Adrenal gland (tissue), 12 donors: Measurements from ENCODE around the gene ZNF644. TPM values are rescaled to one million over a fixed set of nuclear protein-coding genes. Genes with fewer than 3 reads are reported as not detected.

ENCODE experiments used
- DNase-seq, 7 donors: peaks; one replicate each; pipeline ENCODE4 v3.0.0-alpha.2; 2019 to 2020
- H3K27ac ChIP-seq, 5 donors: fragments of 200-600 bp; sonication (generic) in 4 of 5; 1 replicate in 3 of 5; 2 replicates in 2 of 5; pipeline versions ENCODE4 v1.5.1 to v1.8.0; 2016 to 2020; ENCODE audit warnings: mild to moderate bottlenecking in 1 of 5
- H3K27me3 ChIP-seq: fragments of 200-600 bp; 2 replicates; pipeline ENCODE4 v1.8.0; 2021
- H3K36me3 ChIP-seq, 2 donors: fragments of 200-600 bp; replicated peaks in 1 of 2; 1 replicate in 1 of 2; 2 replicates in 1 of 2; pipeline versions ENCODE4 v1.5.1 to v1.8.0; 2018 to 2022
- H3K4me1 ChIP-seq, 2 donors: fragments of 200-600 bp; replicated peaks in 1 of 2; 1 replicate in 1 of 2; 2 replicates in 1 of 2; pipeline versions ENCODE4 v1.5.1 to v1.8.0; 2018 to 2021
- H3K4me3 ChIP-seq, 4 donors: fragments of 200-600 bp; sonication (generic) in 3 of 4; one replicate each; pipeline ENCODE4 v1.5.1; 2016 to 2018
- H3K9me3 ChIP-seq, 3 donors: fragments of 200-600 bp; sonication (generic) in 1 of 3; replicated peaks in 1 of 3; 1 replicate in 2 of 3; 2 replicates in 1 of 3; pipeline versions ENCODE4 v1.5.1 to v1.8.0; 2016 to 2021
- POLR2A ChIP-seq, 2 donors: fragments of 450-650 bp; IDR thresholded peaks; one replicate each; pipeline ENCODE4 v1.6.1; 2017; ENCODE audit warnings: antibody characterized with exemption in 2 of 2, mild to moderate bottlenecking in 2 of 2, moderate library complexity in 1 of 2
- WGBS, 4 donors: extraction: QIAGEN DNeasy Blood & Tissue Kit in 2 of 4; methylation state at CpG; one replicate each; pipeline versions ENCODE4 v1.1.5 to v1.1.7; 2013 to 2017; 5-methylcytosine and 5-hydroxymethylcytosine counted together
- intact Hi-C, 2 donors: fragments of 100-400 bp; cut with DNase I; formaldehyde crosslinking; loops; one replicate each; pipeline versions ENCODE4 v1.14.1 to v1.15.0; 2022 to 2023
- polyA plus RNA-seq, 3 donors: library from polyadenylated mRNA; stranded (reverse); fragments of 200-250 nt in 2 of 3; fragments of 350-450 nt in 1 of 3; fragmentation: Illumina TruSeq in 1 of 3; extraction: RNeasy Lipid Tissue Mini Kit (QIAGEN cat#74804) in 1 of 3; gene quantifications; one replicate each; pipeline ENCODE4 v1.2.3, GENCODE V29; 2013 to 2014
- total RNA-seq, 9 donors: library from RNA; depleted of rRNA in 4 of 9; stranded (reverse); fragments of >200 nt in 4 of 9; fragments of 120-200 nt in 1 of 9; fragmentation: NEBNext Ultra II Directional in 1 of 9; extraction: Animal tissue kit (Norgen Biotek cat#: 25700) in 1 of 9; gene quantifications; one replicate each; pipeline versions ENCODE4 v1.1.0 to v1.2.4, GENCODE V29; 2013 to 2023
- TF ChIP-seq, protein P1 (sequence below), 6 experiments: fragments of 450-650 bp in 4 of 6; fragments of 200-600 bp in 2 of 6; sonication (generic) in 1 of 6; IDR thresholded peaks; 1 replicate in 5 of 6; 2 replicates in 1 of 6; pipeline versions ENCODE4 v1.5.1 to v1.8.0; 2016 to 2021; ENCODE audit warnings: antibody characterized with exemption in 6 of 6, mild to moderate bottlenecking in 2 of 6, moderate library complexity in 1 of 6
- donor health status: healthy with polysubstance abuse.
- donor health status: Bipolar disorder and iron deficiency.
- donor health status: DM: yes; HTN: yes; CAD: no.
- donor health status: DM: no; HTN: no; CAD: no.
- donor health status: DM: no; HTN: no; CAD: no.
- donor health status: DM: yes; HTN: yes; CAD: no.

Gene ZNF644
- total and polyA plus RNA-seq, 12 donors, result 15.7 to 60.2 (median 33.3) TPM

DNA sequence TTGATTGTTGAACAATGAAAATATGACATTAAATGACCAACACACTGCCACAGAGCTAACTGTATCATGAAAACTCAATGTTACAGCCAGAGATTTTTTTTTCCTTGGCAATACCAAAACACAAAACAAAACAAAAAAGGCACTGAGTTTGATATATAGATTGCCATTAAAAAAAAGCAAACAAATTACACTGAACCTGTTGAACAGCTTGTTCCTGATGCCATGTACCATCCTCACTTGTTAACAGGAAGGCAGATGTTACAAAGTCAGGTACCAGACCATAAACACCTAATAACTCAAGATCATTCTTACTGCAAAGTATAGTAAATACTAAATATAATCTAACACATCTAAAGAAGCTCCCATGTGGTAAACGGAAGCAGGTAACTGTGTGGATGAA lies 75.2 kb downstream of the ZNF644 start:
- Histone ChIP-seq H3K36me3 (no peaks in the 10 kb centered on the region), H3K27ac (no peak overlapping the region), H3K27me3 (no peaks in the 10 kb centered on the region), H3K9me3 (no peaks in the 10 kb centered on the region), H3K4me1 (peaks cover 0 to 30% of the 10 kb centered on the region in 2 donors), H3K4me3 (no peak overlapping the region)
- 84 to 96% (median 95%) methylated on average over 1 of the region's 1 CpG for WGBS, 4 donors
- intact Hi-C loops, result no loop called here
- no peak for DNase-seq
- TF ChIP-seq POLR2A (IDR thresholded peaks at IDR 0.05), result no peak
- TF ChIP-seq, protein P1, sequence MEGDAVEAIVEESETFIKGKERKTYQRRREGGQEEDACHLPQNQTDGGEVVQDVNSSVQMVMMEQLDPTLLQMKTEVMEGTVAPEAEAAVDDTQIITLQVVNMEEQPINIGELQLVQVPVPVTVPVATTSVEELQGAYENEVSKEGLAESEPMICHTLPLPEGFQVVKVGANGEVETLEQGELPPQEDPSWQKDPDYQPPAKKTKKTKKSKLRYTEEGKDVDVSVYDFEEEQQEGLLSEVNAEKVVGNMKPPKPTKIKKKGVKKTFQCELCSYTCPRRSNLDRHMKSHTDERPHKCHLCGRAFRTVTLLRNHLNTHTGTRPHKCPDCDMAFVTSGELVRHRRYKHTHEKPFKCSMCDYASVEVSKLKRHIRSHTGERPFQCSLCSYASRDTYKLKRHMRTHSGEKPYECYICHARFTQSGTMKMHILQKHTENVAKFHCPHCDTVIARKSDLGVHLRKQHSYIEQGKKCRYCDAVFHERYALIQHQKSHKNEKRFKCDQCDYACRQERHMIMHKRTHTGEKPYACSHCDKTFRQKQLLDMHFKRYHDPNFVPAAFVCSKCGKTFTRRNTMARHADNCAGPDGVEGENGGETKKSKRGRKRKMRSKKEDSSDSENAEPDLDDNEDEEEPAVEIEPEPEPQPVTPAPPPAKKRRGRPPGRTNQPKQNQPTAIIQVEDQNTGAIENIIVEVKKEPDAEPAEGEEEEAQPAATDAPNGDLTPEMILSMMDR (IDR thresholded peaks at IDR 0.05), result no peak

DNA sequence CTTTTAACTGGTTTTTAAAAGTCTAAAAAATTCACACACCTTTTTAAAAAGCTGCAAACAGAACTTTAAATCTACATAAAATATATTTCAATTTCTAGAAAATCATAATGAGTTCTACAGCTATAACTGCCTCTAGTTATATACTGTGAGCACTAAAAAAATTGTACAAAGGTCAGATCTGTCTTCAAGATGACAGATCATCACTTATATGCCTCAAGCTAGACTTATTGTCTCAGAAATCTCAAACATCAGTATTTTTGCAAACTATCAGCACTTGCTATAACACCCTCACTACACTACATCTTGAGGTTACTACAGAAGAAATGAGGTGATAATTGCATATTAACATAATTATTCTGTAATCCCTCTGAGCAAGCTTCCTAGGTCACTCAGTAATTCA lies 76.5 kb downstream of the ZNF644 start:
- Histone ChIP-seq H3K4me1 (peaks cover 0 to 18% of the 10 kb centered on the region in 2 donors), H3K4me3 (no peak overlapping the region), H3K27me3 (no peaks in the 10 kb centered on the region), H3K27ac (no peak overlapping the region), H3K36me3 (no peaks in the 10 kb centered on the region), H3K9me3 (no peaks in the 10 kb centered on the region)
- no peak for DNase-seq
- intact Hi-C loops, result no loop called here
- TF ChIP-seq, protein P1 (IDR thresholded peaks at IDR 0.05), result no peak

DNA sequence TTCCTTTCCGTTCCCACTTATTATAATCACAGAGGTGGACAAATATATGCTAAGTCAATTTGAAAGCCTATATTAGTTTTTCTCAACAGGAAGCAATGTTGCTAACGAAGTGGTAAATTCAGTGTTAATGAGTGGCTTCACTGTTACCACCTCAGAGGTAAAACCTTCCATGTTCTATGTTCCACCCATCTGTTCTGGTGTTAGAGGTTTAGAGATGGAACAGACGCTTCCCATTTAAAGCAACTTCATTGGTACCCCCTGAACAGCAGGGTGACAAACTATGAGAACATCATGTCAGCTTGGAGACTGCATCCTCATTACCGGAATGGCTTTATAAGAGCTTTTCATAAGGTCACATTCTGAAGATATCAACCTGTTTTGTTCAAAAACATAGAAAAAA lies 77.9 kb downstream of the ZNF644 start:
- WGBS, 4 donors, result 87 to 97% (median 96%) methylated on average over 4 of the region's 4 CpGs
- H3K36me3 ChIP-seq, result no peaks in the 10 kb centered on the region

DNA sequence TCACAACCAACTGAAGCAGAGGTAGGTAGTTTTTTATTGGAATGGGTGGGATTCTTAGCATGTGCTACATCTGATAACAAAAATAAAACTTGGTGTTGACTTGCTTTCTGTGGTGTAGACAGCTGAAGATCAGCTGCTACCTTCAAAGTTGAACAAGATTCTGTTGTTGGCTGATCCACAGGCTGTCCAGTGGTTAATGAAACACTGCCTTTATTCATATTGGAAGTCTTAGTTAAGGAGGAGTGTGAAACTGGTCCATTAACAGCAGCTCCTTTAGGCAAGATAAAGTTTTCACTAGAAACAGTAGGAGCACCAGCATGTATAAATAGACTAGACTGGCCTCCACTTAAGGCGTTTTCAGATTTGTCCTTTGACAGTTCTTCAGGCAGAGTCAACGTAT lies 81.1 kb downstream of the ZNF644 start:
- Histone ChIP-seq H3K27me3 (no peaks in the 10 kb centered on the region), H3K27ac (no peak overlapping the region), H3K9me3 (no peaks in the 10 kb centered on the region), H3K36me3 (no peaks in the 10 kb centered on the region), H3K4me3 (no peak overlapping the region), H3K4me1 (peaks cover 0 to 4% of the 10 kb centered on the region in 2 donors)
- no peak for TF ChIP-seq POLR2A (IDR thresholded peaks at IDR 0.05)
- TF ChIP-seq, protein P1 (IDR thresholded peaks at IDR 0.05), result no peak
- DNase-seq, result no peak
- intact Hi-C loops, result no loop called here
- WGBS, 4 donors, result 86 to 100% (median 96%) methylated on average over 2 of the region's 2 CpGs

More for the DNA sequence above, 77.9 kb downstream of the ZNF644 start:
- no peak overlapping the region for H3K27ac ChIP-seq
- H3K4me1 ChIP-seq, result peaks cover 0 to 18% of the 10 kb centered on the region in 2 donors
- H3K4me3 ChIP-seq, result no peak overlapping the region
- H3K27me3 ChIP-seq, result no peaks in the 10 kb centered on the region
- intact Hi-C loops, result no loop called here
- TF ChIP-seq, protein P1 (IDR thresholded peaks at IDR 0.05), result no peak
- TF ChIP-seq POLR2A (IDR thresholded peaks at IDR 0.05), result no peak
- DNase-seq, result no peak
- no peaks in the 10 kb centered on the region for H3K9me3 ChIP-seq
